NCI-H146 treated with DMSO at 0.1 percent for 48 hours (cell line): ENCODE measurements around the gene SYT1.

Experiments used
- DNase-seq: peaks from one replicate; lab custom pipeline; 2025; ENCODE audit not compliant: unreplicated experiment; lab: John Stamatoyannopoulos, UW

Gene SYT1

GRCh38 chr12:79487386-79488110, 623.0 kb downstream of the SYT1 start:
- DNase-seq: no peak
